ENCODE data around the gene PLSCR3. TPM values are rescaled to one million over a fixed set of nuclear protein-coding genes. Genes with fewer than 3 reads are reported as not detected.

PLSCR3 gene
- total RNA-seq, 2 donors from 2014 or later: 11.0 to 12.0 TPM

- DNase-seq: no peak
- Histone ChIP-seq H3K27ac (no peak overlapping the region), H3K9me3 (no peaks in the 10 kb centered on the region), H3K36me3 (no peaks in the 10 kb centered on the region), H3K4me3 (no peak overlapping the region), H3K9ac (ENCODE audit: low read depth in 2 of 2, low read length in 2 of 2) (no peak overlapping the region), H3K27me3 (no peaks in the 10 kb centered on the region), H3K4me1 (no peaks in the 10 kb centered on the region)
- intact Hi-C loops (cut with DNase I): no loop called here
- no peak for TF ChIP-seq CTCF (IDR thresholded peaks at IDR 0.05)
Observed at GRCh38 chr17:7382901-7383300, 11.4 kb downstream of the PLSCR3 start.

GRCh38 chr17:7380855-7381683 lies 13.3 kb downstream of the PLSCR3 start, which contains the start of gene TNK1:
Gene TNK1 (plus strand): TSS chr17:7381089. CDS start chr17:7382927, 1,838 bp downstream.
- TF ChIP-seq CTCF (IDR thresholded peaks at IDR 0.05): no peak
- peak within 1 kb of the TSS; percentile 77 to 93 for H3K9ac ChIP-seq (ENCODE audit: low read depth in 2 of 2, low read length in 2 of 2)
- H3K27ac ChIP-seq: peak within 1 kb of the TSS; percentile 67
- intact Hi-C loops (cut with DNase I): no loop called here
- H3K4me3 ChIP-seq: peak within 1 kb of the TSS; percentile 61
- H3K36me3 ChIP-seq: no peaks in the 10 kb centered on the region
- H3K4me1 ChIP-seq: no peaks in the 10 kb centered on the region
- DNase-seq: peak; percentile 90
- H3K9me3 ChIP-seq: no peaks in the 10 kb centered on the region
- H3K27me3 ChIP-seq: no peaks in the 10 kb centered on the region

GRCh38 chr17:7380321-7380720 lies 14.0 kb downstream of the PLSCR3 start:
- Histone ChIP-seq H3K27ac (no peak overlapping the region), H3K4me1 (no peaks in the 10 kb centered on the region), H3K9ac (ENCODE audit: low read depth in 2 of 2, low read length in 2 of 2) (peak overlapping the region in 1 of 2 donors; percentile 93), H3K36me3 (no peaks in the 10 kb centered on the region), H3K27me3 (no peaks in the 10 kb centered on the region), H3K9me3 (no peaks in the 10 kb centered on the region), H3K4me3 (peak overlapping the region; percentile 61)
- peak; percentile 52 for DNase-seq
- intact Hi-C loops (cut with DNase I): no loop called here
- no peak for TF ChIP-seq CTCF (IDR thresholded peaks at IDR 0.05)

- Histone ChIP-seq H3K36me3 (no peaks in the 10 kb centered on the region), H3K9me3 (no peaks in the 10 kb centered on the region), H3K4me1 (no peaks in the 10 kb centered on the region), H3K9ac (ENCODE audit: low read depth in 2 of 2, low read length in 2 of 2) (no peak overlapping the region), H3K27ac (no peak overlapping the region), H3K4me3 (no peak overlapping the region), H3K27me3 (no peaks in the 10 kb centered on the region)
- intact Hi-C loops (cut with DNase I): no loop called here
- no peak for DNase-seq
- no peak for TF ChIP-seq CTCF (IDR thresholded peaks at IDR 0.05)
Observed at GRCh38 chr17:7379134-7379533, 15.2 kb downstream of the PLSCR3 start.

- H3K4me3 ChIP-seq: no peak overlapping the region
- no peaks in the 10 kb centered on the region for H3K9me3 ChIP-seq
- no peaks in the 10 kb centered on the region for H3K36me3 ChIP-seq
- no peaks in the 10 kb centered on the region for H3K4me1 ChIP-seq
- TF ChIP-seq CTCF (IDR thresholded peaks at IDR 0.05): no peak
- DNase-seq: no peak
- no peaks in the 10 kb centered on the region for H3K27me3 ChIP-seq
- H3K27ac ChIP-seq: no peak overlapping the region
- H3K9ac ChIP-seq (ENCODE audit: low read depth in 2 of 2, low read length in 2 of 2): no peak overlapping the region
- intact Hi-C loops (cut with DNase I): no loop called here
Observed at GRCh38 chr17:7374353-7374752, 20.0 kb downstream of the PLSCR3 start.

Measured in colonic mucosa (tissue), 4 donors.